H9 (cell line): ENCODE results near the gene OR4D1. TPM values are rescaled to one million over a fixed set of nuclear protein-coding genes. Genes with fewer than 3 reads are reported as not detected.

ENCODE experiments used
- DNase-seq: peaks from one replicate; pipeline ENCODE4 v3.0.0-alpha.2; 2017
- H2AFZ ChIP-seq: one replicate; pipeline ENCODE4 v1.6.1; 2013; ENCODE audit warnings: mild to moderate bottlenecking, low read length, control low read depth, moderate library complexity
- H2AK5ac ChIP-seq: 2 replicates; pipeline ENCODE4 v1.6.1; 2013; ENCODE audit warnings: low read length, control low read depth, mixed read lengths; ENCODE audit not compliant: insufficient read length
- H2BK120ac ChIP-seq: one replicate; pipeline ENCODE4 v1.6.1; 2013; ENCODE audit warnings: low read depth, mild to moderate bottlenecking, low read length, control low read depth, inconsistent platforms; ENCODE audit not compliant: poor library complexity, severe bottlenecking
- H2BK12ac ChIP-seq: 2 replicates; pipeline ENCODE4 v1.6.1; 2013; ENCODE audit warnings: low read length, control low read depth, mixed read lengths, low read depth; ENCODE audit not compliant: insufficient read length
- H2BK15ac ChIP-seq: 2 replicates; pipeline ENCODE4 v1.6.1; 2013; ENCODE audit warnings: low read depth, low read length, control low read depth
- H2BK20ac ChIP-seq: one replicate; pipeline ENCODE4 v1.6.1; 2013; ENCODE audit warnings: low read depth, mild to moderate bottlenecking, low read length, control low read depth, inconsistent platforms; ENCODE audit not compliant: poor library complexity, severe bottlenecking
- H2BK5ac ChIP-seq: 2 replicates; pipeline ENCODE4 v1.6.1; 2013; ENCODE audit warnings: low read length, control low read depth, mixed read lengths; ENCODE audit not compliant: insufficient read length
- H3K14ac ChIP-seq: 2 replicates; pipeline ENCODE4 v1.6.1; 2013; ENCODE audit warnings: low read length, control low read depth; ENCODE audit not compliant: insufficient read depth
- H3K18ac ChIP-seq: 2 replicates; pipeline ENCODE4 v1.6.1; 2013; ENCODE audit warnings: low read depth, mild to moderate bottlenecking, mixed read lengths, low read length, control low read depth; ENCODE audit not compliant: insufficient read length
- H3K23ac ChIP-seq: 2 replicates; pipeline ENCODE4 v1.6.1; 2013; ENCODE audit warnings: low read length, control low read depth, mixed read lengths, low read depth; ENCODE audit not compliant: insufficient read length
- H3K23me2 ChIP-seq: 2 replicates; pipeline ENCODE4 v1.6.1; 2013; ENCODE audit warnings: low read depth, mild to moderate bottlenecking, mixed read lengths, low read length, control low read depth; ENCODE audit not compliant: insufficient read length, poor library complexity, severe bottlenecking
- H3K27ac ChIP-seq: 2 replicates; pipeline ENCODE4 v1.5.1; 2013; ENCODE audit warnings: low read length, control low read depth, mixed read lengths, low read depth; ENCODE audit not compliant: insufficient read length
- H3K27me3 ChIP-seq: 2 replicates; pipeline ENCODE4 v1.6.1; 2013; ENCODE audit warnings: low read length, control low read depth, inconsistent platforms; ENCODE audit not compliant: insufficient read depth
- H3K4ac ChIP-seq: 2 replicates; pipeline ENCODE4 v1.6.1; 2013; ENCODE audit warnings: low read depth, mild to moderate bottlenecking, control low read depth, inconsistent platforms, low read length, moderate library complexity
- H3K4me1 ChIP-seq: 2 replicates; pipeline ENCODE4 v1.6.1; 2013; ENCODE audit warnings: low read length, control low read depth, inconsistent platforms; ENCODE audit not compliant: insufficient read depth
- H3K4me2 ChIP-seq: 2 replicates; pipeline ENCODE4 v1.6.1; 2013; ENCODE audit warnings: low read length, control low read depth, mixed read lengths; ENCODE audit not compliant: insufficient read length, insufficient read depth
- H3K56ac ChIP-seq: 2 replicates; pipeline ENCODE4 v1.6.1; 2013; ENCODE audit warnings: low read depth, mild to moderate bottlenecking, mixed read lengths, low read length, control low read depth; ENCODE audit not compliant: insufficient read length
- H3K79me1 ChIP-seq: 2 replicates; pipeline ENCODE4 v1.6.1; 2013; ENCODE audit warnings: low read depth, mild to moderate bottlenecking, moderate library complexity, low read length, control low read depth, inconsistent platforms; ENCODE audit not compliant: insufficient read depth, poor library complexity, severe bottlenecking
- H3K79me2 ChIP-seq: 2 replicates; pipeline ENCODE4 v1.6.1; 2013; ENCODE audit warnings: low read length, control low read depth, inconsistent platforms; ENCODE audit not compliant: insufficient read depth
- H3K9ac ChIP-seq: 2 replicates; pipeline ENCODE4 v1.6.1; 2013; ENCODE audit warnings: low read length, control low read depth, mixed read lengths; ENCODE audit not compliant: insufficient read length; ENCODE audit errors: extremely low read depth
- H3K9me3 ChIP-seq: one replicate; pipeline ENCODE4 v1.6.1; 2013; ENCODE audit warnings: low read depth, low read length, inconsistent platforms; ENCODE audit not compliant: control insufficient read depth
- H3T11ph ChIP-seq: one replicate; pipeline ENCODE4 v1.6.1; 2013; ENCODE audit warnings: mild to moderate bottlenecking, low read length, control low read depth, inconsistent platforms
- H4K20me1 ChIP-seq: one replicate; pipeline ENCODE4 v1.6.1; 2013; ENCODE audit not compliant: control insufficient read depth, insufficient read length, insufficient read depth
- H4K5ac ChIP-seq: 2 replicates; pipeline ENCODE4 v1.6.1; 2013; ENCODE audit warnings: low read depth, mild to moderate bottlenecking, mixed read lengths, low read length, control low read depth; ENCODE audit not compliant: insufficient read length
- H4K8ac ChIP-seq: replicated peaks from 2 replicates; pipeline ENCODE4 v1.6.1; 2013; ENCODE audit warnings: low read length, control low read depth, mixed read lengths, low read depth; ENCODE audit not compliant: insufficient read length
- H4K91ac ChIP-seq: 2 replicates; pipeline ENCODE4 v1.6.1; 2013; ENCODE audit warnings: low read depth, mild to moderate bottlenecking, moderate library complexity, mixed read lengths, low read length, control low read depth; ENCODE audit not compliant: insufficient read length
- H3K27ac Mint-ChIP-seq, 3 experiments: 2 replicates in 2 of 3; 3 replicates in 1 of 3; pipeline ENCODE4 v1.8.0; 2020 to 2021; ENCODE audit warnings: mixed read lengths in 3 of 3, mild to moderate bottlenecking in 1 of 3, moderate library complexity in 1 of 3
- H3K27me3 Mint-ChIP-seq: 2 replicates; pipeline ENCODE4 v1.8.0; 2021; ENCODE audit warnings: low read depth, mild to moderate bottlenecking, moderate library complexity, mixed read lengths
- H3K36me3 Mint-ChIP-seq, 3 experiments: 2 replicates in 2 of 3; 3 replicates in 1 of 3; pipeline ENCODE4 v1.8.0; 2020 to 2021; ENCODE audit warnings: low read depth in 3 of 3, mixed read lengths in 3 of 3; ENCODE audit not compliant: insufficient read depth in 1 of 3
- H3K4me1 Mint-ChIP-seq, 2 experiments: 2 replicates each; pipeline ENCODE4 v1.8.0; 2020; ENCODE audit warnings: mixed read lengths in 2 of 2
- H3K4me3 Mint-ChIP-seq, 2 experiments: 2 replicates in 1 of 2; 3 replicates in 1 of 2; pipeline ENCODE4 v1.8.0; 2020 to 2021; ENCODE audit warnings: mild to moderate bottlenecking in 2 of 2, mixed read lengths in 2 of 2, moderate library complexity in 1 of 2
- H3K9me3 Mint-ChIP-seq, 2 experiments: 2 replicates in 1 of 2; 3 replicates in 1 of 2; pipeline ENCODE4 v1.8.0; 2020; ENCODE audit warnings: mild to moderate bottlenecking in 2 of 2, mixed read lengths in 2 of 2, moderate library complexity in 1 of 2
- CTCF ChIP-seq: fragments of 200-600 bp; sonication (generic); conservative IDR thresholded peaks from 3 replicates; pipeline ENCODE4 v1.8.0; 2021; ENCODE audit warnings: antibody characterized with exemption, mild to moderate bottlenecking
- WGBS: extraction: QIAGEN DNeasy Blood & Tissue Kit; methylation state at CpG from one replicate; pipeline ENCODE4 v1.1.7; 2013; ENCODE audit warnings: missing lambda C conversion rate, low lambda C conversion rate, mixed read lengths; ENCODE audit not compliant: insufficient read length; ENCODE audit errors: extremely low coverage; 5-methylcytosine and 5-hydroxymethylcytosine counted together
- total RNA-seq: library from RNA; stranded (reverse); gene quantifications from 2 replicates; pipeline ENCODE4 v1.2.1, GENCODE V29; 2021

OR4D1 gene
- total RNA-seq, 1 experiment from 2014 or later, result 0.11 TPM

DNA sequence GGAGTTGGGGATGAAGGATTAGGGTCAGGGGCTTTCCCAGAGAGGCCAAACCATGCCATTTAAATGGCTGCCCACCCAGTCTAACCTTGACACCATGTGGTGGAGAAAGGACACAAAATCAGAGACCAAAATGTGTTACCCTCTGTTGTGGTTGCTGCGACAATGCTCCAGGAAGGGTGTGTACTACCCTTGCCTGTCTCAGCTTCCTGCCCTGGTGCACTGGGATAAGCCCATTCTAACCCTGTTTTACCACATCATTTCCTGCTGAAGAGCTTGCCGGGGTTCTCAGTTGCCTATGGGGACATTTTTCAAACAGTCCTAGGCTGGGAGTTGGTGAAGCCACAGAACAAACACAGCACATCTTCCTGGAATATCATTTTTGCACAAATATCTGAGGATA lies 4.9 kb downstream of the OR4D1 start:
- no peak overlapping the region for H4K5ac ChIP-seq
- H3K9me3 ChIP-seq, result no peaks in the 10 kb centered on the region
- H3K23ac ChIP-seq, result no peak overlapping the region
- H4K20me1 ChIP-seq, result no peaks in the 10 kb centered on the region
- H2BK15ac ChIP-seq, result no peak overlapping the region
- no peak overlapping the region for H2BK120ac ChIP-seq
- no peaks in the 10 kb centered on the region for H3K79me1 ChIP-seq
- no peaks in the 10 kb centered on the region for H3K79me2 ChIP-seq
- no peak overlapping the region for H2BK12ac ChIP-seq
- Mint-ChIP-seq H3K27ac (no peak overlapping the region), H3K4me1 (peaks cover 10 to 13% of the 10 kb centered on the region in 2 experiments), H3K9me3 (no peaks in the 10 kb centered on the region), H3K27me3 (peaks cover 85% of the 10 kb centered on the region), H3K4me3 (no peak overlapping the region), H3K36me3 (no peaks in the 10 kb centered on the region; a peak in 1 of 7 replicates)
- peaks cover 11% of the 10 kb centered on the region for H3K23me2 ChIP-seq
- no peak overlapping the region for H4K91ac ChIP-seq
- no peak overlapping the region for H3K18ac ChIP-seq
- no peak overlapping the region for H2AFZ ChIP-seq
- H3K27me3 ChIP-seq, result no peaks in the 10 kb centered on the region; the same call in 1 of the 2 replicates
- H3K27ac ChIP-seq, result no peak overlapping the region
- no peak overlapping the region for H2BK5ac ChIP-seq
- no peak overlapping the region for H3K4ac ChIP-seq
- H3K4me1 ChIP-seq, result peaks cover 3% of the 10 kb centered on the region
- no peak overlapping the region for H2AK5ac ChIP-seq
- H3K14ac ChIP-seq, result no peak overlapping the region
- no peak overlapping the region for H4K8ac ChIP-seq
- H3T11ph ChIP-seq, result no peak overlapping the region
- TF ChIP-seq CTCF, result no peak
- H3K9ac ChIP-seq, result no peak overlapping the region
- H2BK20ac ChIP-seq, result no peak overlapping the region
- H3K4me2 ChIP-seq, result no peak overlapping the region
- no peak for DNase-seq
- no peak overlapping the region for H3K56ac ChIP-seq
- no CpG with 5 or more reads among the region's 2 CpGs for WGBS
